ENCODE measurements around the gene NDC1. TPM values are rescaled to one million over a fixed set of nuclear protein-coding genes. Genes with fewer than 3 reads are reported as not detected.

NDC1 gene
- total RNA-seq, 1 experiment from 2014 or later = 44.8 TPM

GRCh38 chr1:53731779-53732305 is 106.3 kb downstream of the NDC1 start:
- Mint-ChIP-seq H3K36me3 (ENCODE audit: insufficient read depth, unreplicated experiment) (no peaks in the 10 kb centered on the region), H3K27ac (ENCODE audit: unreplicated experiment) (no peak overlapping the region), H3K9me3 (ENCODE audit: low read depth, unreplicated experiment) (no peaks in the 10 kb centered on the region), H3K4me3 (ENCODE audit: low read depth, unreplicated experiment) (no peak overlapping the region), H3K4me1 (ENCODE audit: low read depth, unreplicated experiment) (no peaks in the 10 kb centered on the region), H3K27me3 (ENCODE audit: unreplicated experiment) (peaks cover 100% of the 10 kb centered on the region)
- BruUV-seq (replicated peaks) = no TSS peak
- CTCF ChIA-PET = no interaction called here
- DNase-seq = no peak
- intact Hi-C loops (cut with micrococcal nuclease; ENCODE audit: unreplicated experiment) = no loop called here
- TF ChIP-seq CTCF (IDR thresholded peaks at IDR 0.05; ENCODE audit: unreplicated experiment) = no peak

GRCh38 chr1:53731043-53731600 is 107.0 kb downstream of the NDC1 start:
- Mint-ChIP-seq H3K36me3 (ENCODE audit: insufficient read depth, unreplicated experiment) (no peaks in the 10 kb centered on the region), H3K4me3 (ENCODE audit: low read depth, unreplicated experiment) (no peak overlapping the region), H3K4me1 (ENCODE audit: low read depth, unreplicated experiment) (no peaks in the 10 kb centered on the region), H3K27ac (ENCODE audit: unreplicated experiment) (no peak overlapping the region), H3K27me3 (ENCODE audit: unreplicated experiment) (peaks cover 100% of the 10 kb centered on the region), H3K9me3 (ENCODE audit: low read depth, unreplicated experiment) (no peaks in the 10 kb centered on the region)
- no TSS peak for BruUV-seq (replicated peaks)
- no peak for TF ChIP-seq CTCF (IDR thresholded peaks at IDR 0.05; ENCODE audit: unreplicated experiment)
- CTCF ChIA-PET = no interaction called here
- intact Hi-C loops (cut with micrococcal nuclease; ENCODE audit: unreplicated experiment) = no loop called here
- no peak for DNase-seq

- Mint-ChIP-seq H3K27ac (ENCODE audit: unreplicated experiment) (no peak overlapping the region), H3K27me3 (ENCODE audit: unreplicated experiment) (peaks cover 100% of the 10 kb centered on the region), H3K36me3 (ENCODE audit: insufficient read depth, unreplicated experiment) (no peaks in the 10 kb centered on the region), H3K9me3 (ENCODE audit: low read depth, unreplicated experiment) (no peaks in the 10 kb centered on the region), H3K4me1 (ENCODE audit: low read depth, unreplicated experiment) (no peaks in the 10 kb centered on the region), H3K4me3 (ENCODE audit: low read depth, unreplicated experiment) (no peak overlapping the region)
- CTCF ChIA-PET = no interaction called here
- intact Hi-C loops (cut with micrococcal nuclease; ENCODE audit: unreplicated experiment) = no loop called here
- DNase-seq = no peak
- no TSS peak for BruUV-seq (replicated peaks)
- TF ChIP-seq CTCF (IDR thresholded peaks at IDR 0.05; ENCODE audit: unreplicated experiment) = no peak
Measured at GRCh38 chr1:53730224-53730865, 107.8 kb downstream of the NDC1 start.

GRCh38 chr1:53729456-53730223 is 108.5 kb downstream of the NDC1 start:
- no peaks in the 10 kb centered on the region for H3K36me3 Mint-ChIP-seq (ENCODE audit: insufficient read depth, unreplicated experiment)
- no peak for TF ChIP-seq CTCF (IDR thresholded peaks at IDR 0.05; ENCODE audit: unreplicated experiment)
- no peaks in the 10 kb centered on the region for H3K4me1 Mint-ChIP-seq (ENCODE audit: low read depth, unreplicated experiment)
- H3K4me3 Mint-ChIP-seq (ENCODE audit: low read depth, unreplicated experiment) = no peak overlapping the region
- intact Hi-C loops (cut with micrococcal nuclease; ENCODE audit: unreplicated experiment) = no loop called here
- no peak overlapping the region for H3K27ac Mint-ChIP-seq (ENCODE audit: unreplicated experiment)
- peaks cover 100% of the 10 kb centered on the region for H3K27me3 Mint-ChIP-seq (ENCODE audit: unreplicated experiment)
- no peak for DNase-seq
- CTCF ChIA-PET = no interaction called here
- BruUV-seq (replicated peaks) = no TSS peak
- no peaks in the 10 kb centered on the region for H3K9me3 Mint-ChIP-seq (ENCODE audit: low read depth, unreplicated experiment)
